Activated naive CD4-positive, alpha-beta T cell treated with anti-CD3 and anti-CD28 coated beads, Interleukin-2, amount 50 U/mL, for 24 hours (primary cell): Measurements from ENCODE around the gene PRRT2.

Experiments used
- H3K27ac Mint-ChIP-seq: one replicate; pipeline ENCODE4 v1.8.0; 2021; ENCODE audit warnings: mild to moderate bottlenecking, mixed read lengths
- H3K27me3 Mint-ChIP-seq: one replicate; pipeline ENCODE4 v1.8.0; 2021; ENCODE audit warnings: mixed read lengths
- H3K36me3 Mint-ChIP-seq: one replicate; pipeline ENCODE4 v1.8.0; 2021; ENCODE audit warnings: mixed read lengths
- H3K4me1 Mint-ChIP-seq: one replicate; pipeline ENCODE4 v1.8.0; 2021; ENCODE audit warnings: mixed read lengths
- H3K4me3 Mint-ChIP-seq: one replicate; pipeline ENCODE4 v1.8.0; 2021; ENCODE audit warnings: mild to moderate bottlenecking, mixed read lengths
- H3K9me3 Mint-ChIP-seq: one replicate; pipeline ENCODE4 v1.8.0; 2021; ENCODE audit warnings: mixed read lengths

PRRT2 gene

DNA sequence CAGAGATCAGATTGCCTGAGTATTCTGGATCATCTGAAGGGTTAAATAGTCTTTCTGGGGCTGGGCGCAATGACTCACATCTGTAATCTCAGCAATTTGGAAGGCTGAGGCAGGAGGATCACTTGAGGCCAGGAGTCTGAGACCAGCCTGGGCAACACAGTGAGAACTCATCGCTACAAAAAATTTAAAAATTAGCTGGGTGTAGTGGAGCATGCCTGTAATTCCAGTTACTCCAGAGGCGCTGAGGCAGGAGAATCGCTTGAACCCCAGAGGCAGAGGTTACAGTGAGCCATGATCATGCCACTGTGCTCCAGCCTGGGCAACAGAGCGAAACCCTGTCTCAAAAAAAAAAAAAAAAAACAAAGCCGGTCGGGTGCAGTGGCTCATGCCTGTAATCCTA, 23.9 kb downstream of the PRRT2 start:
- Mint-ChIP-seq H3K4me3 (no peak overlapping the region), H3K9me3 (no peaks in the 10 kb centered on the region), H3K4me1 (peaks cover 10% of the 10 kb centered on the region), H3K36me3 (peaks cover 9% of the 10 kb centered on the region), H3K27me3 (no peaks in the 10 kb centered on the region), H3K27ac (no peak overlapping the region)

DNA sequence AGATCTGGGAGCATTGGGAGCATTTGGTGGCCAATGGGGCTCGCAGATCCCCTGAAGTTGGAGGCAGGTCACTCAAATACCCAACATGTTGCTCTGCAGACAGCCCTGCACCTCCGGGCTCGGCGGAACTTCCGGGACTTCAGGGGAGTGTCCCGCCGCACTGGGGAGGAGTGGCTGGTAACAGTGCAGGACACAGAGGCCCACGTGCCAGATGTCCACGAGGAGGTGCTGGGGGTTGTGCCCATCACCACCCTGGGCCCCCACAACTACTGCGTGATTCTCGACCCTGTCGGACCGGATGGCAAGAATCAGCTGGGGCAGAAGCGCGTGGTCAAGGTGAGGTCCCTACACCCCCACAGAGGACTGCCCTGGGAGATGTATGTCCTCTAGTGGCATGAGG, 24.6 kb downstream of the PRRT2 start:
- Mint-ChIP-seq H3K4me1 (peaks cover 4% of the 10 kb centered on the region), H3K36me3 (peaks cover 9% of the 10 kb centered on the region), H3K4me3 (no peak overlapping the region), H3K27ac (no peak overlapping the region), H3K9me3 (no peaks in the 10 kb centered on the region), H3K27me3 (no peaks in the 10 kb centered on the region)

DNA sequence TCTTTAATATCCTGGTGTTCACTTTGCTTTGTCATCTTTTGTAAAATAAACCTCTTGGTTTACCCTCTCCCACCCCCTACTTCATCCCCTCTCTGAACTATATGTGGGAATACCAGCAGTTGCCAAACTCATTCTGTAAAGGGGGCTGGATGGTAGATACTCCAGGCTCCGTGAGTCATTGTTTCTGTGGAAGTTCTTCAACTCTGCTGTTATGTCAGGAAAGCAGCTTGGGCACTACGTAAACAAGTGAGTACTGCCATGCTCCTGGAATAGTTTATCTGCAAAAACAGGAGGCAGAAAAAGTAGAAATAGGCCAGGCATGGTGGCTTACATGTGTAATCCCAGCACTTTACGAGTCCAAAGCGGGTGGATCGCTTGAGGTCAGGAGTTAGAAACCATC, 25.8 kb downstream of the PRRT2 start:
- Mint-ChIP-seq H3K9me3 (no peaks in the 10 kb centered on the region), H3K27ac (peak overlapping the region; percentile 23)

DNA sequence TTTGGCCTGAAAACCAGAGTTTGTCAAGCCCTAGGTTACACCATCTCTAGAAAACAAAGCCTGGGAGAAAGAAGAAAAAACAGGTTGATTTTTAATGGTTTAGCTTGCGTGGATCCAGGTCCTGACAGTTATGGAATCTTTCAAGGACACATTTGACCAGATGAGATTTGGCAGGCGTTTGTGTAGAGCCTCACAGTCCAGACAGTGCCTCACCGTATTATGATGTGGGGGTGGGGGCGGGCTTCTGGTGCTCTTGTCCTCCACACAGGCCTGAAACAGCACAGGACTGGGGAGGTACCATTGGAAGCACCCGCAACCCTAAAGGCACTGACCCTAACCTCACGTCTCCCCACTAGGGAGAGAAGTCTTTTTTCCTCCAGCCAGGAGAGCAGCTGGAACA, 27.8 kb downstream of the PRRT2 start:
- no peaks in the 10 kb centered on the region for H3K27me3 Mint-ChIP-seq
- H3K4me3 Mint-ChIP-seq: no peak overlapping the region
- H3K4me1 Mint-ChIP-seq: no peaks in the 10 kb centered on the region
- H3K9me3 Mint-ChIP-seq: no peaks in the 10 kb centered on the region
- H3K27ac Mint-ChIP-seq: peak overlapping the region; percentile 68
- H3K36me3 Mint-ChIP-seq: peaks cover 6% of the 10 kb centered on the region

More for the DNA sequence above, 25.8 kb downstream of the PRRT2 start:
- Mint-ChIP-seq H3K27me3 (no peaks in the 10 kb centered on the region), H3K4me3 (no peak overlapping the region), H3K36me3 (peaks cover 4% of the 10 kb centered on the region), H3K4me1 (no peaks in the 10 kb centered on the region)

DNA sequence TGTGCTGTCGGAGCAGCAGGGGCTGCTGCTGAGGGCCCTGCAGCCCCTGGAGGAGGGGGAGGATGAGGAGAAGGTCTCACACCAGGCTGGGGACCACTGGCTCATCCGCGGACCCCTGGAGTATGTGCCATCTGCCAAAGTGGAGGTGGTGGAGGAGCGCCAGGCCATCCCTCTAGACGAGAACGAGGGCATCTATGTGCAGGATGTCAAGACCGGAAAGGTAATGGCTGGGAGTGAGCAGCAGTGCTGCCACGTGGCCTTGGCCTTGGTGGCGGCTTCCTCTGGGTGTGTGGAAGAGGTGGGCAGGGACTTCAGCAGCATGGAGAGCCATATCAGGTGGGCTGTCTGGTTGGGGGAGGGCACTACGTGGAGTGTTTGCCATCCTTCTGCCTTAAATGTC, 28.2 kb downstream of the PRRT2 start:
- Mint-ChIP-seq H3K36me3 (peaks cover 7% of the 10 kb centered on the region), H3K4me3 (no peak overlapping the region), H3K27ac (peak overlapping the region; percentile 68), H3K4me1 (no peaks in the 10 kb centered on the region), H3K27me3 (no peaks in the 10 kb centered on the region), H3K9me3 (no peaks in the 10 kb centered on the region)

GRCh38 chr16:29841631-29842030, 29.6 kb downstream of the PRRT2 start:
- H3K4me3 Mint-ChIP-seq: no peak overlapping the region
- no peak overlapping the region for H3K27ac Mint-ChIP-seq
- H3K4me1 Mint-ChIP-seq: no peaks in the 10 kb centered on the region
- H3K27me3 Mint-ChIP-seq: no peaks in the 10 kb centered on the region
- peaks cover 6% of the 10 kb centered on the region for H3K36me3 Mint-ChIP-seq
- H3K9me3 Mint-ChIP-seq: no peaks in the 10 kb centered on the region

DNA sequence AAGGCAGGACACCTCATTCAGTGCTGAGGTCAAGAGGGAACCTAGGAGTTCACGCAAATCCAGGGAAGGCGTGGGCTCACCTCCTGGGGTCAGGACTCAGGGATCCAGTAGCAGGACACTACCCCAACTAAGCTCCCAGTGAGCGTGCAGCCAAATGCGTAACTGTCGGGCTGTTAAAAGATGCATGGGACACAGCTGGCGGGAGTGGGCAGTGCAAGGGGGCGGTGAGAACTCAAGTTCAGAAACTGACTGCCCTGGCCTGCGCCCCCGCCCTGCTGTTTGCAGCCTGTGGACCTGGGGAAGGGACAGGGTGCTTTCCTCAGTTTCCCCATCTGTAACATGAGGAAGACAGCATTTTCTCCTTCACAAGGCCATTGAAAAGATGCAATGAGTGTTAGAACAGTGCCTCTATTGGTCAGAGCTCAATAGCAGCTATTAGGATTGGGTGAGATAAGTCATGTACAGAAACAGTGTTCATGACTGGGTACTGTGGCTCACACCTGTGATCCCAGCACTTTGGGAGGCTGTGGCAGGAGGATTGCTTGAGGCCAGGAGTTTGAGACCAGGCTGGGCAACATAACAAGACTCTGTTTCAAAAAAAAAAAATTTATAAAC, 30.8 kb downstream of the PRRT2 start:
- peaks cover 6% of the 10 kb centered on the region for H3K36me3 Mint-ChIP-seq
- no peak overlapping the region for H3K4me3 Mint-ChIP-seq
- no peaks in the 10 kb centered on the region for H3K9me3 Mint-ChIP-seq
- peak overlapping the region; percentile 62 for H3K27ac Mint-ChIP-seq
- no peaks in the 10 kb centered on the region for H3K4me1 Mint-ChIP-seq
- no peaks in the 10 kb centered on the region for H3K27me3 Mint-ChIP-seq

GRCh38 chr16:29843931-29844330, 31.9 kb downstream of the PRRT2 start:
- no peaks in the 10 kb centered on the region for H3K27me3 Mint-ChIP-seq
- no peak overlapping the region for H3K27ac Mint-ChIP-seq
- H3K4me1 Mint-ChIP-seq: peaks cover 5% of the 10 kb centered on the region
- peaks cover 6% of the 10 kb centered on the region for H3K36me3 Mint-ChIP-seq
- H3K9me3 Mint-ChIP-seq: no peaks in the 10 kb centered on the region
- no peak overlapping the region for H3K4me3 Mint-ChIP-seq

GRCh38 chr16:29844575-29845331, 32.8 kb downstream of the PRRT2 start:
- Mint-ChIP-seq H3K36me3 (peaks cover 6% of the 10 kb centered on the region), H3K4me3 (no peak overlapping the region), H3K27me3 (no peaks in the 10 kb centered on the region), H3K4me1 (peaks cover 5% of the 10 kb centered on the region), H3K9me3 (no peaks in the 10 kb centered on the region), H3K27ac (peak overlapping the region; percentile 80)

DNA sequence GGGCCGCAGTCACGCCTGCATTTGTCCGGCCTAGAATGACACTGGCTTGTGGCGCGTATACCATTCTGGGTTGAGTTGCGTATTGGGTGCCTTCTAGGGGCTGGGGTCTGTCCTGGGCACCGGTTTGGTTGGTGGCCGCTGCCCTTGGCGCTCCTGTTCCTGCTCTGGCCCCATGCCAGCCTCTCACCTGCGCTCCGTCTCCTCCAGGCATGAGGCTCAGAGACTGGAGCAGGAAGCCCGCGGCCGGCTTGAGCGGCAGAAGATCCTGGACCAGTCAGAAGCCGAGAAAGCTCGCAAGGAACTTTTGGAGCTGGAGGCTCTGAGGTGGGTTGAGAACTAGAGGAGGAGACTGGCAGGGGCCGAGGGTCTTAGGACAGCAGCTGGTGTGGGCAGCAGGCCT, 33.7 kb downstream of the PRRT2 start:
- H3K36me3 Mint-ChIP-seq: peaks cover 6% of the 10 kb centered on the region
- H3K4me1 Mint-ChIP-seq: peaks cover 5% of the 10 kb centered on the region
- peak overlapping the region; percentile 80 for H3K27ac Mint-ChIP-seq
- no peak overlapping the region for H3K4me3 Mint-ChIP-seq
- H3K9me3 Mint-ChIP-seq: no peaks in the 10 kb centered on the region
- no peaks in the 10 kb centered on the region for H3K27me3 Mint-ChIP-seq

DNA sequence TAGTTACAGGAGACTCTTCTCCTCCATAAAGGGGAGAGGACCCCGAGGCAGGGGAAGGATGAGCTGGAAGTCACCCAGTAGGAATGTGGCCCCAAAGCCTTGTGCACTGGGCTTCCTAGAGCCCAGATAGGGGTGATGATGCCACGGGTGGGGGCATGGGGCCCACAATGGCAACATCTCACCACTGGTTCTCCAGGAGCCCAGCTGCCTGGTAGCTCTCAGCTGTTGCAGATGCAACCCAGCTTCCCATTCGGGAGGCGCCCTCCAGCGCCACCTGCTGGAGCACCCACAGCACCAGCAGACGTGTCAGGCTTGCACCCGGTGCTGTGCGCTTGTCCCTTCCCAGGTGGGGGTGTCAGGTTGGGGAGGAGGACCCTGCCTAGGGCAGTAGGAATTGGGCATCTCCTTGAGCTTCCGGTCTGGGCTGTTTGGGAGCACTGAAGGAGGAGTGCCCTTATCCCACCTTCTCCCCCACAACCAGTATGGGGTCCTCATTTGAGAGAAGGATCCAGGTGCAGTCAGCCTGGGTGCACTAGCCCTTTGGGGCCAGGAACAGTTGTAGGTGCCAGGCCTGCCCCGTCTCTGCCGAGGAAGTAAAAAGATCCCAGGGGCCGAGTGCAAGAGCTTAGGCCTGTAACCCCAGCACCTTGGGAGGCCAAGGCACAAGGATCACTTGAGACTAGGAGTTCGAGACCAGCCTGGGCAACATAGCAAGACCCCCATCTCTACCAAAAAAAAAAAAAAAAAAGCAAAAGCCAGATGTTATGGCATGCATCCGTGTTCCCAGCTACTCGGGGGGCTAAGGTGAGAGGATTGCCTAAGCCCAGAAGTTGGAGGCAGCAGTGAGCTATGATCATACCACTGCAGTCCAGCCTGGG, 36.7 kb downstream of the PRRT2 start:
- Mint-ChIP-seq H3K27me3 (no peaks in the 10 kb centered on the region), H3K36me3 (peaks cover 6% of the 10 kb centered on the region), H3K4me1 (peaks cover 5% of the 10 kb centered on the region), H3K27ac (peak overlapping the region; percentile 41), H3K9me3 (no peaks in the 10 kb centered on the region), H3K4me3 (no peak overlapping the region)

- peaks cover 4% of the 10 kb centered on the region for H3K36me3 Mint-ChIP-seq
- H3K27ac Mint-ChIP-seq: peak overlapping the region; percentile 30
- H3K4me3 Mint-ChIP-seq: no peak overlapping the region
- H3K9me3 Mint-ChIP-seq: no peaks in the 10 kb centered on the region
- peaks cover 5% of the 10 kb centered on the region for H3K4me1 Mint-ChIP-seq
- H3K27me3 Mint-ChIP-seq: no peaks in the 10 kb centered on the region
These were observed 37.5 kb downstream of the PRRT2 start for GRCh38 chr16:29849505-29849904.

DNA sequence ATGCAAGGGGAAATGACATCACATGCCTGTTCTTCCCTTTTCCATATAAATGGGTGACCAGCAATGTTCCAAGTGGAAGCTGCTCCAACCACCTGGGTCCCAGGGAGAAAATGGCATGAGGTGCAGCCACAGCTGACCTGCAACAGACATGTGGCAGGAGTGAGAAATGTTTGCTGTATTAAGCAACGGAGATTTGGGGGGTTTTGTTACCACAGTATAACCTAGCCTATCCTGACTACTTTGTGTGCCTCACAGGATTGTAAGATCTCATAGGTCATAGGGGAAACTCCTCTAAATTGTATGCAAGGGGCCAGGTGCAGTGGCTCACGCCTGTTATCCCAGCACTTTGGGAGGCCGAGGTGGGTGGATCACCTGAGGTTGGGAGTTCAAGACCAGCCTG, 39.0 kb downstream of the PRRT2 start:
- no peaks in the 10 kb centered on the region for H3K27me3 Mint-ChIP-seq
- H3K4me3 Mint-ChIP-seq: no peak overlapping the region
- H3K9me3 Mint-ChIP-seq: no peaks in the 10 kb centered on the region
- no peaks in the 10 kb centered on the region for H3K36me3 Mint-ChIP-seq
- H3K4me1 Mint-ChIP-seq: peaks cover 5% of the 10 kb centered on the region
- no peak overlapping the region for H3K27ac Mint-ChIP-seq

DNA sequence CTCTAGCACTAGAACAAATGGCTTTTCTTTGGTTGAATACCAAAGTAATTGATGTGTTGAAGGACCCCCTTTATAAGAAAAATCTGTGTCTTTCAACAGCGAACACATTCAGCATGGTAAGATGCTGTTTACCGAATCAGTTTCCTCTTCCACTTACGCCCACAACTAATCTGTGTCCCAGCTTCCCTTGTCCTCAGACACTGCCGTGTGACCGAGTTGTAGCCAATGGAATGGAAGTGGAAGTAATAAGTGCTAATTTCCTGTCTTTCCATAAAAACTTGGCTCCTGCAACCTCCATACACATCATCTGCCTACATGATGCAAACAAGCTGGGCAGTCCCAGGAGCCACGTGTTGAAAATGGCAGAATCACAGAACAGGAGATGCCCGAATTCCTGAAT, 40.7 kb downstream of the PRRT2 start:
- Mint-ChIP-seq H3K36me3 (no peaks in the 10 kb centered on the region), H3K4me1 (peaks cover 5% of the 10 kb centered on the region), H3K27me3 (no peaks in the 10 kb centered on the region), H3K9me3 (no peaks in the 10 kb centered on the region), H3K4me3 (no peak overlapping the region), H3K27ac (no peak overlapping the region)

DNA sequence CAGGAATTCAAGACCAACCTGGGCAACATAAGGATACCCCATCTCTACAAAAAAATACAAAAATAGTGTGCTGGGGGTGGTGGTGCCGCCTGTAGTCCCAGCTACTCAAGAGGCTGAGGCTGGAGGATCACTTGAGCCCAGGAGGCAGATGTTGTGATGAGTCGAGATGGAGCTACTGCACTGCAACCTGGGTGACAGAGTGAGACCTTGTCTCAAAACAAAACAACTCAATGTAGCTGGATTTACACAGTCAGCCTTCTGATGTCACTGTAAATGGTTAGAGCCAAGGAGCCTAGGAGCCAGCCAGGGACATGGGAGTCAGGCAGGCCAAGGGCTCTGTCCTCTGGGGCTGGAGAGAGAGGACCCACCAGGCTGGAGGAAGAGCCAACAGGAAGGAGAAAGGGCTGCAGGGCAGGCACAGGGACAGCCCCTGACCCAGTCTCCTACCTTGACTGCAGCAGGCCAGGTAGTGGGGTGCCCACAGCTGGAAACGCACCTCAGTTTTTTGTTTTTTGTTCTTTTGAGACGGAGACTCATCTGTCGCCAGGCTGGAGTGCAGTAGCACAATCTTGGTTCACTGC, 42.6 kb downstream of the PRRT2 start:
- Mint-ChIP-seq H3K36me3 (peaks cover 2% of the 10 kb centered on the region), H3K27ac (no peak overlapping the region), H3K9me3 (no peaks in the 10 kb centered on the region), H3K4me1 (no peaks in the 10 kb centered on the region), H3K27me3 (no peaks in the 10 kb centered on the region), H3K4me3 (no peak overlapping the region)
